Fibroblast of mammary gland (primary cell): Measurements from ENCODE around the gene SERTAD2.

Experiments
- DNase-seq: peaks from one replicate; pipeline ENCODE4 v3.0.0-alpha.2; 2010; ENCODE audit warnings: low read depth
- H3K4me3 ChIP-seq: 2 replicates; pipeline ENCODE4 v1.5.1; 2011; ENCODE audit warnings: low read depth, mild to moderate bottlenecking, low read length, moderate library complexity; ENCODE audit not compliant: control insufficient read depth
- CTCF ChIP-seq: conservative IDR thresholded peaks from 2 replicates; pipeline ENCODE4 v1.5.1; 2011; ENCODE audit warnings: low read depth, low read length, inconsistent platforms; ENCODE audit not compliant: control insufficient read depth, insufficient read depth

SERTAD2 gene

GRCh38 chr2:64665709-64666108 lies 12.0 kb upstream of the SERTAD2 start:
- no peak for DNase-seq
- no peak for TF ChIP-seq CTCF
- no peak overlapping the region for H3K4me3 ChIP-seq

GRCh38 chr2:64663402-64663801 lies 9.7 kb upstream of the SERTAD2 start:
- no peak overlapping the region for H3K4me3 ChIP-seq
- no peak for DNase-seq
- no peak for TF ChIP-seq CTCF

- DNase-seq, result no peak
- no peak overlapping the region for H3K4me3 ChIP-seq
- no peak for TF ChIP-seq CTCF
Observed at GRCh38 chr2:64661741-64662169, 8.0 kb upstream of the SERTAD2 start.

- DNase-seq, result no peak
- H3K4me3 ChIP-seq, result no peak overlapping the region
- TF ChIP-seq CTCF, result no peak
Observed at GRCh38 chr2:64659252-64659651, 5.5 kb upstream of the SERTAD2 start.

GRCh38 chr2:64658269-64658668 lies 4.6 kb upstream of the SERTAD2 start:
- no peak overlapping the region for H3K4me3 ChIP-seq
- DNase-seq, result no peak
- no peak for TF ChIP-seq CTCF

GRCh38 chr2:64657411-64657810 lies 3.7 kb upstream of the SERTAD2 start:
- no peak for TF ChIP-seq CTCF
- H3K4me3 ChIP-seq, result no peak overlapping the region
- no peak for DNase-seq

GRCh38 chr2:64656379-64656778 lies 2.7 kb upstream of the SERTAD2 start:
- no peak for TF ChIP-seq CTCF
- DNase-seq, result no peak
- H3K4me3 ChIP-seq, result no peak overlapping the region
